Sciatic nerve (tissue), 2 donors: ENCODE data around the gene CD99L2. TPM values are rescaled to one million over a fixed set of nuclear protein-coding genes. Genes with fewer than 3 reads are reported as not detected.

ENCODE experiments used
- ATAC-seq: fragments of 200-7000 bp; cut with Tn5 transposase; one replicate; pipeline ENCODE4 v1.9.1; 2020; ENCODE audit warnings: mild to moderate bottlenecking, moderate library complexity
- DNase-seq: peaks from one replicate; pipeline ENCODE4 v3.0.0-alpha.2; 2020; ENCODE audit warnings: low spot score
- intact Hi-C: fragments of 100-400 bp; cut with DNase I; formaldehyde crosslinking; loops from one replicate; pipeline ENCODE4 v1.14.2; 2022
- total RNA-seq: library from RNA; stranded (reverse); fragmentation: NEBNext Ultra II Directional; extraction: Animal tissue kit (Norgen Biotek cat#: 25700); gene quantifications from one replicate; pipeline ENCODE4 v1.2.1, GENCODE V29; 2021
- donor health status: DM: no; HTN: no; CAD: no.
- donor health status: DM: no; HTN: no; CAD: no.

CD99L2 gene
- total RNA-seq, 1 donor from 2014 or later: 108 TPM

DNA sequence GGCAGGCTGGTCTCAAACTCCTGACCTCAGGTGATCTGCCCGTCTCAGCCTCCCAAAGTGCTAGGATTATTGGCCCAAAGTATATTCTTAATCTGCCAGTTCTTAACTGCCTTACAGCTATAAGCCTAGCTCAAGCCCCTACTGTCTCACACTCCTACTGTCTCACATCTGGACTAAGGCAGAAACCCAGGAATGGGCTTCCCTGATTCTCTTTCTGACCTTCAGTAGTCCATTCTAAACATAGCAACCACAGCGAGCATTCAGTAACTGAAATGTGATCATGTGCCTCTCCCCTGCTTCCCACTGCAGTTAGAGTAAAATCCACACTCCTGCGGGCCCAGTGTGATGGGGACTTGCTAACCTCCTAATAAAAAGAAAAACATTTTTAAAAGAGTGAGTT lies 146.3 kb downstream of the CD99L2 start:
- no peak for ATAC-seq

DNA sequence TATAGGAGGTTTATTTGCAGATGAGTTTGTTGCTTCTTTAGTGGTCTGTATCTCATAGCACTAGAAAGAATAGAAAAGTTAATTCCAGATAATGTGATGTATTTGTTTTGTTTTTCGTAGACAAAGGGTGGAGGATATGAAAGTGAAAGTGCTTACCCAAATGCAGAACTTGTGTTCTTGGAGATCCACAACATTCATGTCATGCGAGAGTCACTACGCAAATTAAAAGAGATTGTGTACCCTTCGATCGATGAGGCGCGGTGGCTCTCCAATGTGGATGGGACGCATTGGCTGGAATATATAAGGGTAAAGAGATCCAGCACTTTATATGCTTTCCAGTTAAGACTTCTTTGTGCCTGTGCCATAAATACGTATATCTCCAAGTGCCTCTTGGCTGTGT lies 162.0 kb downstream of the CD99L2 start:
- ATAC-seq (no peak), DNase-seq (no peak)
- intact Hi-C loops: no loop called here

More for the DNA sequence above, 146.3 kb downstream of the CD99L2 start:
- no peak for DNase-seq
- intact Hi-C loops: no loop called here

DNA sequence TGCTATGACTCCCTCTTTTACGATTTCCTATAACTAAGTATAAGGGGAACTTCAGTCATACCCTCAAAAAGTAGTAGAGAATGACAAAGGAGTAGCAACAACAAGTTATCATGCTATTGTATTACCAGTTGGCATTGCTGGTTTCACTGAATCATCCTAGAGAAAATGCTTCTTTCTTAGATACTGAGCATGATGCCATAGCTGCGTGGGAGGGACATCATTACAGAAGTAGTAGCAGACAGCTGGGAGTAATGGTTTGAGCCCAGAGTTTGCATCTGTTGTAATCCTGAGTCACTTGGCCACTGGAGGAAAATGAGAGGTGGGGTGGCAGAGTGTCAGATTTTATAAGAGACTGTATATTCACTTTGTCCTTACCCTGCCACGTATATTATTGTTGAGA lies 166.7 kb downstream of the CD99L2 start:
- intact Hi-C loops: no loop called here
- ATAC-seq (no peak), DNase-seq (no peak)

DNA sequence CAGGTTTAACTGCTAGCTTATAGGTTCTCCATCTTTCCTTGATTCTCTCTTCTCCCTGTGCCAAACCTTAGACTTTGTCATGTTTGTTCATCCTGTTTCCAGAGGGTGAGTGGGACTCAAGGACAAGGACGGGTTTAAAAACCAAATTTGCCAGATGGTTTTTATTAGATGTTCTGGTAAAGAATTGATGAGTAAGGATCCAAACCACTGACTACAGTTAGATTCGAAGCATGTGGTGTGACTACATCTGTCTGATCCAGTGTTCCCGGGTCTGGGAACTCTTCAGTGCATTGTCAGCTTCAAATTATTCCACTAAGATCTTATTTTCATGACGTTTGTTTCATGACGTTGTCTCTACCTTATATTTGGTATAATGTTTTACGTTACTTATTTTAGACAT lies 167.7 kb downstream of the CD99L2 start:
- DNase-seq (no peak), ATAC-seq (no peak)
- intact Hi-C loops: no loop called here

DNA sequence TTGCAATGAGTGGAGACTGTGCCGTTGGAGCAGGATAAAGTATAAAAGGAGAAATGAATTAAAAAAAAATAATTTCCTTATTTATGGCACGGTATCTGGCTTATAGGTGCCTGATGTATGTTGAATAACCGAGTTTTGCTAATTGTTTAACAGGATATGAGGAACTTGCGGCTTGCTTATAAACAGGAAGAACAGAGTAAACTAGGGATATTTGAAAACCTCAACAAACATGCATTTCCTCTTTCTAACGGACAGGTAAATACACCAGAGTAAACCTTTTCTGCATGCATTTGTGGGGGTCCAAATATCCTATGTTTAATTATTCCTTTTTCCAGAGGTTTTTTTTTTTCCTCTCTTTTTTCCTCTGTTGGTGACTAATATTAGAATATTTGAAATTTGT lies 168.5 kb downstream of the CD99L2 start:
- ATAC-seq: no peak
- DNase-seq: no peak
- intact Hi-C loops: no loop called here

DNA sequence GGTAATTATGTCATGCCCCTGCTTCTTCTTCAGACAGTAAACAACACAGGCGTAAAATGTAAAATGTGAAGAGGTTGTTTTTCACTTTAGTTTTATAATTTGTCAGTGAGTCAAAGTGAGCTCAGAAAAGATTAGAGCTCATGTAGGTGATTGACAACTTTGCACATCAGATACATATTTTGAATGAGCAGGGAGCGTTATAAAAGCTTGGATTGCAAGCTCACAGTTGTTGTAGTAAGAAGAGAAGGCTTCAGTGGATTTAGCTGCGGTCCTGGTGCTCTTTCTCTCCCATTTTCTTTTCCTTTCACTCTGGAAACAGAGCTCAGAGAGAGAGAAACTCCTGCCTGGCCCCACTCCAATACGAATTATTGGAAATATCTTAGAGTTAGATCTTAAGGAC lies 178.8 kb downstream of the CD99L2 start:
- ATAC-seq: no peak
- intact Hi-C loops: loop anchor here (10.0 kb wide), 1 partner anchor 755 kb away; no protein-coding TSS in a partner anchor
- DNase-seq: no peak

Other genes with a start within 250 kb of the CD99L2 start
- gene MTMR1, start 205.3 kb downstream of the CD99L2 start, total RNA-seq: 17.6 TPM
- 28.4 TPM for gene HMGB3, start 84.7 kb upstream of the CD99L2 start, total RNA-seq